Smooth muscle cell (in vitro differentiated cells): ENCODE results near the gene CNTF. TPM values are rescaled to one million over a fixed set of nuclear protein-coding genes. Genes with fewer than 3 reads are reported as not detected.
A peak's percentile ranks its signal among the peaks of the same experiment; 100 is the strongest.
"Not testable (repeated sequence)": the region's sequence is repeated elsewhere in the genome, so short reads cannot be mapped to it uniquely, and the experiment has no call there.

ENCODE experiments used
- DNase-seq: peaks from one replicate; lab custom pipeline; 2025; ENCODE audit not compliant: unreplicated experiment; lab: John Stamatoyannopoulos, UW
- H2AFZ ChIP-seq: fragments of 200-600 bp; sonication (generic); 2 replicates; pipeline ENCODE4 v1.6.0; 2016; ENCODE audit warnings: antibody characterized with exemption, low read depth, mild to moderate bottlenecking
- H3F3A ChIP-seq: fragments of 200-600 bp; sonication (generic); 2 replicates; pipeline ENCODE4 v1.6.0; 2017; ENCODE audit warnings: antibody characterized with exemption, low read depth
- H3K27ac ChIP-seq: fragments of 200-600 bp; sonication (generic); 2 replicates; pipeline ENCODE4 v1.5.1; 2016; ENCODE audit warnings: low read depth, mild to moderate bottlenecking
- H3K27me3 ChIP-seq: fragments of 200-600 bp; sonication (generic); 2 replicates; pipeline ENCODE4 v1.6.1; 2016; ENCODE audit warnings: low read depth, mild to moderate bottlenecking
- H3K36me3 ChIP-seq: fragments of 200-600 bp; sonication (generic); 2 replicates; pipeline ENCODE4 v1.5.1; 2016; ENCODE audit warnings: low read depth
- H3K4me1 ChIP-seq: fragments of 200-600 bp; sonication (generic); 2 replicates; pipeline ENCODE4 v1.5.1; 2016; ENCODE audit warnings: low read depth
- H3K4me2 ChIP-seq: fragments of 200-600 bp; sonication (generic); 2 replicates; pipeline ENCODE4 v1.6.0; 2016; ENCODE audit warnings: mild to moderate bottlenecking
- H3K4me3 ChIP-seq: fragments of 200-600 bp; sonication (generic); 2 replicates; pipeline ENCODE4 v1.5.1; 2016; ENCODE audit warnings: mild to moderate bottlenecking
- H3K79me2 ChIP-seq: fragments of 200-600 bp; sonication (generic); 2 replicates; pipeline ENCODE4 v1.6.0; 2016; ENCODE audit warnings: low read depth, mild to moderate bottlenecking
- H3K9ac ChIP-seq: fragments of 200-600 bp; sonication (generic); 2 replicates; pipeline ENCODE4 v1.6.0; 2016; ENCODE audit warnings: low read depth
- H3K9me3 ChIP-seq: fragments of 200-600 bp; sonication (generic); replicated peaks from 2 replicates; pipeline ENCODE4 v1.5.1; 2016; ENCODE audit warnings: low read depth
- H4K20me1 ChIP-seq: fragments of 200-600 bp; sonication (generic); 2 replicates; pipeline ENCODE4 v1.6.0; 2016; ENCODE audit warnings: low read depth
- WGBS: methylation state at CpG from one replicate; pipeline ENCODE4 v1.1.7; 2016; ENCODE audit warnings: low lambda C conversion rate; 5-methylcytosine and 5-hydroxymethylcytosine counted together
- polyA plus RNA-seq: library from polyadenylated mRNA; unstranded; fragments of >200 nt; fragmentation: Nextera tagmentation; extraction: Ambion mirVana; gene quantifications from 2 replicates; pipeline ENCODE4 v1.2.1, GENCODE V29; 2016
- total RNA-seq: library from RNA; depleted of rRNA; stranded (reverse); fragments of >200 nt; gene quantifications from 2 replicates; pipeline ENCODE4 v1.2.3, GENCODE V29; 2014
- TF ChIP-seq, protein P1 (sequence below): fragments of 200-600 bp; sonication (generic); IDR thresholded peaks from 2 replicates; pipeline ENCODE4 v1.5.1; 2017; ENCODE audit warnings: borderline replicate concordance, mild to moderate bottlenecking, antibody characterized with exemption; ENCODE audit not compliant: insufficient read depth, poor library complexity, severe bottlenecking

CNTF gene, protein sequence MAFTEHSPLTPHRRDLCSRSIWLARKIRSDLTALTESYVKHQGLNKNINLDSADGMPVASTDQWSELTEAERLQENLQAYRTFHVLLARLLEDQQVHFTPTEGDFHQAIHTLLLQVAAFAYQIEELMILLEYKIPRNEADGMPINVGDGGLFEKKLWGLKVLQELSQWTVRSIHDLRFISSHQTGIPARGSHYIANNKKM
- total RNA-seq (2.2 and 3.9 TPM in 2 replicates), polyA plus RNA-seq (0.45 and 0.66 TPM in 2 replicates)

GRCh38 chr11:58622344-58622743 lies at the start of gene CNTF:
Gene CNTF (plus strand): TSS chr11:58622665. CDS start chr11:58622753, 88 bp downstream.
- TF ChIP-seq, protein P1, sequence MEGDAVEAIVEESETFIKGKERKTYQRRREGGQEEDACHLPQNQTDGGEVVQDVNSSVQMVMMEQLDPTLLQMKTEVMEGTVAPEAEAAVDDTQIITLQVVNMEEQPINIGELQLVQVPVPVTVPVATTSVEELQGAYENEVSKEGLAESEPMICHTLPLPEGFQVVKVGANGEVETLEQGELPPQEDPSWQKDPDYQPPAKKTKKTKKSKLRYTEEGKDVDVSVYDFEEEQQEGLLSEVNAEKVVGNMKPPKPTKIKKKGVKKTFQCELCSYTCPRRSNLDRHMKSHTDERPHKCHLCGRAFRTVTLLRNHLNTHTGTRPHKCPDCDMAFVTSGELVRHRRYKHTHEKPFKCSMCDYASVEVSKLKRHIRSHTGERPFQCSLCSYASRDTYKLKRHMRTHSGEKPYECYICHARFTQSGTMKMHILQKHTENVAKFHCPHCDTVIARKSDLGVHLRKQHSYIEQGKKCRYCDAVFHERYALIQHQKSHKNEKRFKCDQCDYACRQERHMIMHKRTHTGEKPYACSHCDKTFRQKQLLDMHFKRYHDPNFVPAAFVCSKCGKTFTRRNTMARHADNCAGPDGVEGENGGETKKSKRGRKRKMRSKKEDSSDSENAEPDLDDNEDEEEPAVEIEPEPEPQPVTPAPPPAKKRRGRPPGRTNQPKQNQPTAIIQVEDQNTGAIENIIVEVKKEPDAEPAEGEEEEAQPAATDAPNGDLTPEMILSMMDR: no peak
- Histone ChIP-seq H3K27ac (peak within 1 kb of the TSS; percentile 21), H3K79me2 (no peaks in the 10 kb centered on the region), H4K20me1 (no peaks in the 10 kb centered on the region), H3K36me3 (peaks cover 8% of the 10 kb centered on the region), H3K4me3 (no peak within 1 kb of the TSS), H2AFZ (no peak within 1 kb of the TSS), H3K4me1 (no peaks in the 10 kb centered on the region), H3F3A (no peaks in the 10 kb centered on the region), H3K27me3 (no peaks in the 10 kb centered on the region), H3K9ac (no peak within 1 kb of the TSS), H3K4me2 (no peak within 1 kb of the TSS), H3K9me3 (no peaks in the 10 kb centered on the region)
- DNase-seq: no peak
- WGBS: 84% methylated on average over 2 of the region's 2 CpGs

DNA sequence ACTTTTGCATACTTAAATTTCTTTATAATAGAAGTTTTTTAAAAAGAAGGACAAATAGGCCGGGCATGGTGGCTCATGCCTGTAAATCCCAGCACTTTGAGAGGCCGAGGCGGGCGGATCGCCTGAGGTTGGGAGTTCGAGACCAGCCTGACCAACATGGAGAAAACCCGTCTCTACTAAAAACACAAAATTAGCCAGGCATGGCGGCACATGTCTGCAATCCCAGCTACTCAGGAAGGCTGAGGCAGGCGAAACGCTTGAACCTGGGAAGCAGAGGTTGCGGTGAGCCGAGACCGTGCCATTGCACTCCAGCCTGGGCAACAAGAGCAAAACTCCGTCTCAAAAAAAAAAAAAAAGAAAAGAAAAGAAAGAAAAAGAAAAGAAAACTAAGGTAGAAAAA lies 49.6 kb upstream of the CNTF start:
- H2AFZ ChIP-seq, H3K36me3 ChIP-seq, H3K27me3 ChIP-seq, H3K9me3 ChIP-seq, DNase-seq, H3K4me1 ChIP-seq, H3K79me2 ChIP-seq, H4K20me1 ChIP-seq: not testable (repeated sequence)
- peak overlapping the region; percentile 17 for H3K9ac ChIP-seq
- H3K4me3 ChIP-seq: peak overlapping the region; percentile 6
- H3K27ac ChIP-seq: peak overlapping the region; percentile 100
- WGBS: 96% methylated on average over 14 of the region's 14 CpGs
- H3K4me2 ChIP-seq: peak overlapping the region; percentile 78
- H3F3A ChIP-seq: peaks cover 16% of the 10 kb centered on the region

DNA sequence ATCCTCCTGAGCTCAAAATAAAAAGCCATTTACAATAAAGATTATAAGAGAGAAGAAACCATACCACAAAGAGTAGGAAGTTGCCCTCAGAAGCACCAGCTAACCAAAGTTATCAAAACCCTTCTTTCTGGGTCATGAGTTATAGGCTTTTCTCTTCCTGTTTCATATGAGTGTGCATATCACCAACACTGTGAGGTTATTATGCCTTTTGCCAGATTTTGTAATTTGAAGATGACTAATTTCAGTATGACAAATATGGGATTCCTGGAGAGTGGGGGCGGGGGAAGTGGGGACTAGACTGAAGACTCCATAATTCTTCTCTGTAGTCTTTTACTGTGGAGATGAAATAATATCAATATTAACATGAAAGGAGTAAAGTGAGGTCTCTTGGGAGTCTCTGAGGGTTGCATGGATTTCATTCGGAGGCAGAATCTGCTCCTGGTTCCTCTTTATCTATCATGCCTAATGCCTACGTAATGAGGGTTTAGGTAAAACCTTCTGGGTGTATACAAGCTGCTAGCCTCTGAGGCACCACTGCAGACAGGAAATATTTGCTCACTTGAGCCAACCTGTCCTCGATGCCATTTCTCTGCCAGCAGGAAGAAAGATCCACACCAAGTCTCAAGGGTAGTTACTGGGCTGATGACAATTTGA lies 48.9 kb upstream of the CNTF start:
- no peaks in the 10 kb centered on the region for H3K9me3 ChIP-seq
- H3K4me1 ChIP-seq: peaks cover 7% of the 10 kb centered on the region
- H3K79me2 ChIP-seq: no peaks in the 10 kb centered on the region
- TF ChIP-seq, protein P1: no peak
- H3K9ac ChIP-seq: peak overlapping the region; percentile 56
- H3K27me3 ChIP-seq: no peaks in the 10 kb centered on the region
- peak overlapping the region; percentile 6 for H3K4me3 ChIP-seq
- DNase-seq: peak; percentile 4
- no peaks in the 10 kb centered on the region for H3K36me3 ChIP-seq
- H2AFZ ChIP-seq: no peak overlapping the region
- no peaks in the 10 kb centered on the region for H4K20me1 ChIP-seq
- WGBS: 68% methylated on average over 4 of the region's 4 CpGs
- H3K4me2 ChIP-seq: peak overlapping the region; percentile 78
- peak overlapping the region; percentile 100 for H3K27ac ChIP-seq
- H3F3A ChIP-seq: peaks cover 16% of the 10 kb centered on the region

GRCh38 chr11:58574881-58575280 lies 47.6 kb upstream of the CNTF start:
- Histone ChIP-seq H3K27ac (peak overlapping the region; percentile 100), H3K4me3 (no peak overlapping the region)

More at GRCh38 chr11:58574881-58575280, 47.6 kb upstream of the CNTF start:
- no peak overlapping the region for H2AFZ ChIP-seq
- H3K9me3 ChIP-seq: no peaks in the 10 kb centered on the region
- H4K20me1 ChIP-seq: peaks cover 3% of the 10 kb centered on the region
- TF ChIP-seq, protein P1: no peak
- H3K9ac ChIP-seq: peak overlapping the region; percentile 3
- DNase-seq: no peak
- H3K27me3 ChIP-seq: no peaks in the 10 kb centered on the region
- H3K36me3 ChIP-seq: no peaks in the 10 kb centered on the region
- peaks cover 3% of the 10 kb centered on the region for H3K79me2 ChIP-seq
- peaks cover 8% of the 10 kb centered on the region for H3K4me1 ChIP-seq
- H3F3A ChIP-seq: peaks cover 16% of the 10 kb centered on the region
- H3K4me2 ChIP-seq: no peak overlapping the region
